ENCODE data around the gene CDK5R1.

Gene CDK5R1

GRCh38 chr17:32502710-32503109, 15.9 kb downstream of the CDK5R1 start:
- peaks cover 7% of the 10 kb centered on the region for H3K36me3 Mint-ChIP-seq (ENCODE audit: insufficient read depth)
- ATAC-seq (replicated peaks) (no peak), DNase-seq (no peak)
- no peaks in the 10 kb centered on the region for H3K27me3 Mint-ChIP-seq
- H3K9me3 Mint-ChIP-seq, result no peaks in the 10 kb centered on the region
- peak overlapping the region; percentile 69 to 71 for H3K4me3 Mint-ChIP-seq
- H3K27ac Mint-ChIP-seq, result peak overlapping the region; percentile 92 to 96
- H3K4me1 Mint-ChIP-seq (ENCODE audit: low read depth in 2 of 2), result peaks cover 41 to 57% of the 10 kb centered on the region in 2 donors

- no peaks in the 10 kb centered on the region for H3K9me3 Mint-ChIP-seq
- peaks cover 39 to 57% of the 10 kb centered on the region in 2 donors for H3K4me1 Mint-ChIP-seq (ENCODE audit: low read depth in 2 of 2)
- peak; percentile 33 to 46 (median 38) for DNase-seq
- ATAC-seq (replicated peaks), result peak; percentile 92
- no peaks in the 10 kb centered on the region for H3K27me3 Mint-ChIP-seq
- H3K4me3 Mint-ChIP-seq, result peak overlapping the region; percentile 69 to 71
- peaks cover 7% of the 10 kb centered on the region for H3K36me3 Mint-ChIP-seq (ENCODE audit: insufficient read depth)
- peak overlapping the region; percentile 92 to 96 for H3K27ac Mint-ChIP-seq
Measured at GRCh38 chr17:32503251-32504165, 16.7 kb downstream of the CDK5R1 start.

- Mint-ChIP-seq H3K27ac (peak overlapping the region; percentile 92 to 96), H3K4me3 (peak overlapping the region; percentile 69 to 71), H3K9me3 (no peaks in the 10 kb centered on the region), H3K27me3 (no peaks in the 10 kb centered on the region), H3K4me1 (ENCODE audit: low read depth in 2 of 2) (peaks cover 39 to 57% of the 10 kb centered on the region in 2 donors), H3K36me3 (ENCODE audit: insufficient read depth) (peaks cover 7% of the 10 kb centered on the region)
- ATAC-seq (replicated peaks), result no peak
- no peak for DNase-seq
Measured at GRCh38 chr17:32504166-32504990, 17.6 kb downstream of the CDK5R1 start.

- H3K36me3 Mint-ChIP-seq (ENCODE audit: insufficient read depth), result peaks cover 6% of the 10 kb centered on the region
- H3K4me3 Mint-ChIP-seq, result no peak overlapping the region
- DNase-seq (no peak), ATAC-seq (replicated peaks) (no peak)
- H3K27ac Mint-ChIP-seq, result peak overlapping the region in 1 of 2 donors; percentile 92
- no peaks in the 10 kb centered on the region for H3K9me3 Mint-ChIP-seq
- no peaks in the 10 kb centered on the region for H3K27me3 Mint-ChIP-seq
- H3K4me1 Mint-ChIP-seq (ENCODE audit: low read depth in 2 of 2), result peaks cover 16 to 44% of the 10 kb centered on the region in 2 donors
Measured at GRCh38 chr17:32508926-32509325, 22.1 kb downstream of the CDK5R1 start.

GRCh38 chr17:32510466-32510865, 23.7 kb downstream of the CDK5R1 start:
- Mint-ChIP-seq H3K9me3 (no peaks in the 10 kb centered on the region), H3K4me1 (ENCODE audit: low read depth in 2 of 2) (peaks cover 2 to 28% of the 10 kb centered on the region in 2 donors), H3K27ac (peak overlapping the region in 1 of 2 donors; percentile 77), H3K27me3 (no peaks in the 10 kb centered on the region), H3K36me3 (ENCODE audit: insufficient read depth) (peaks cover 2% of the 10 kb centered on the region), H3K4me3 (no peak overlapping the region)
- DNase-seq, result no peak
- no peak for ATAC-seq (replicated peaks)

GRCh38 chr17:32512328-32512727, 25.5 kb downstream of the CDK5R1 start:
- peaks cover 7 to 26% of the 10 kb centered on the region in 2 donors for H3K4me1 Mint-ChIP-seq (ENCODE audit: low read depth in 2 of 2)
- ATAC-seq (replicated peaks), result no peak
- DNase-seq, result no peak
- peak overlapping the region in 1 of 2 donors; percentile 77 for H3K27ac Mint-ChIP-seq
- no peaks in the 10 kb centered on the region for H3K9me3 Mint-ChIP-seq
- H3K27me3 Mint-ChIP-seq, result no peaks in the 10 kb centered on the region
- no peak overlapping the region for H3K4me3 Mint-ChIP-seq
- peaks cover 2% of the 10 kb centered on the region for H3K36me3 Mint-ChIP-seq (ENCODE audit: insufficient read depth)

GRCh38 chr17:32513579-32513978, 26.8 kb downstream of the CDK5R1 start:
- H3K4me1 Mint-ChIP-seq (ENCODE audit: low read depth in 2 of 2), result peaks cover 15 to 36% of the 10 kb centered on the region in 2 donors
- H3K9me3 Mint-ChIP-seq, result no peaks in the 10 kb centered on the region
- H3K4me3 Mint-ChIP-seq, result no peak overlapping the region
- H3K27me3 Mint-ChIP-seq, result no peaks in the 10 kb centered on the region
- ATAC-seq (replicated peaks) (no peak), DNase-seq (no peak)
- no peak overlapping the region for H3K27ac Mint-ChIP-seq
- H3K36me3 Mint-ChIP-seq (ENCODE audit: insufficient read depth), result peaks cover 2% of the 10 kb centered on the region

- H3K4me1 Mint-ChIP-seq (ENCODE audit: low read depth in 2 of 2), result peaks cover 20 to 42% of the 10 kb centered on the region in 2 donors
Measured at GRCh38 chr17:32514606-32515005, 27.8 kb downstream of the CDK5R1 start.

GRCh38 chr17:32515677-32516383, 29.0 kb downstream of the CDK5R1 start:
- no peaks in the 10 kb centered on the region for H3K36me3 Mint-ChIP-seq (ENCODE audit: insufficient read depth)
- DNase-seq (no peak), ATAC-seq (replicated peaks) (no peak)
- peaks cover 32 to 47% of the 10 kb centered on the region in 2 donors for H3K4me1 Mint-ChIP-seq (ENCODE audit: low read depth in 2 of 2)
- H3K9me3 Mint-ChIP-seq, result no peaks in the 10 kb centered on the region
- no peak overlapping the region for H3K27ac Mint-ChIP-seq
- H3K27me3 Mint-ChIP-seq, result no peaks in the 10 kb centered on the region
- H3K4me3 Mint-ChIP-seq, result no peak overlapping the region

More at GRCh38 chr17:32514606-32515005, 27.8 kb downstream of the CDK5R1 start:
- Mint-ChIP-seq H3K27ac (no peak overlapping the region), H3K4me3 (no peak overlapping the region), H3K36me3 (ENCODE audit: insufficient read depth) (peaks cover 2% of the 10 kb centered on the region), H3K9me3 (no peaks in the 10 kb centered on the region), H3K27me3 (no peaks in the 10 kb centered on the region)
- no peak for DNase-seq
- no peak for ATAC-seq (replicated peaks)

- H3K27me3 Mint-ChIP-seq, result no peaks in the 10 kb centered on the region
- H3K9me3 Mint-ChIP-seq, result no peaks in the 10 kb centered on the region
- ATAC-seq (replicated peaks) (no peak), DNase-seq (no peak)
- H3K4me1 Mint-ChIP-seq (ENCODE audit: low read depth in 2 of 2), result peaks cover 32 to 44% of the 10 kb centered on the region in 2 donors
- no peaks in the 10 kb centered on the region for H3K36me3 Mint-ChIP-seq (ENCODE audit: insufficient read depth)
- peak overlapping the region; percentile 81 to 88 for H3K27ac Mint-ChIP-seq
- no peak overlapping the region for H3K4me3 Mint-ChIP-seq
Measured at GRCh38 chr17:32516450-32516849, 29.7 kb downstream of the CDK5R1 start.

GRCh38 chr17:32516940-32517701, 30.3 kb downstream of the CDK5R1 start:
- H3K27me3 Mint-ChIP-seq, result no peaks in the 10 kb centered on the region
- peak overlapping the region; percentile 81 to 88 for H3K27ac Mint-ChIP-seq
- H3K4me1 Mint-ChIP-seq (ENCODE audit: low read depth in 2 of 2), result peaks cover 32 to 41% of the 10 kb centered on the region in 2 donors
- DNase-seq (no peak), ATAC-seq (replicated peaks) (no peak)
- no peaks in the 10 kb centered on the region for H3K9me3 Mint-ChIP-seq
- H3K4me3 Mint-ChIP-seq, result peak overlapping the region; percentile 14 to 37
- no peaks in the 10 kb centered on the region for H3K36me3 Mint-ChIP-seq (ENCODE audit: insufficient read depth)

- no peaks in the 10 kb centered on the region for H3K27me3 Mint-ChIP-seq
- H3K36me3 Mint-ChIP-seq (ENCODE audit: insufficient read depth), result peaks cover 2% of the 10 kb centered on the region
- H3K9me3 Mint-ChIP-seq, result no peaks in the 10 kb centered on the region
- ATAC-seq (replicated peaks), result no peak
- peak overlapping the region; percentile 21 to 84 for H3K4me3 Mint-ChIP-seq
- H3K4me1 Mint-ChIP-seq (ENCODE audit: low read depth in 2 of 2), result peaks cover 40 to 48% of the 10 kb centered on the region in 2 donors
- peak overlapping the region; percentile 91 to 97 for H3K27ac Mint-ChIP-seq
- DNase-seq, result no peak
Measured at GRCh38 chr17:32517982-32518381, 31.2 kb downstream of the CDK5R1 start.

Data from effector memory CD8-positive, alpha-beta T cell (primary cell).